IMR-90 (cell line): ENCODE measurements around the gene VASH1. TPM values are rescaled to one million over a fixed set of nuclear protein-coding genes. Genes with fewer than 3 reads are reported as not detected.

ENCODE experiments used
- ATAC-seq: fragments of 200-7000 bp; cut with Tn5 transposase; 2 replicates; pipeline ENCODE4 v1.9.1; 2020; ENCODE audit warnings: low read depth, mild to moderate bottlenecking, moderate library complexity
- BruUV-seq: library from RNA; stranded (reverse); fragments of 400-500 nt; replicated peaks from 2 replicates; lab custom pipeline; 2021; lab: Mats Ljungman, UMichigan
- CTCF ChIA-PET: fragments of 300-600 bp; formaldehyde crosslinking; extraction: SDS; loops from one replicate; lab custom pipeline; 2021; ENCODE audit warnings: antibody characterized with exemption; lab: Yijun Ruan, JAX
- POLR2A ChIA-PET: fragments of 300-600 bp; sonication (Branson Sonifier 250); formaldehyde crosslinking; loops from one replicate; lab custom pipeline; 2022; ENCODE audit warnings: antibody characterized with exemption; ENCODE audit not compliant: unreplicated experiment; lab: Charles Lee
- DNase-seq: peaks from one replicate; pipeline ENCODE4 v3.0.0; 2013
- H2AFZ ChIP-seq: replicated peaks from 2 replicates; pipeline ENCODE3; 2013; ENCODE audit warnings: low read length, mild to moderate bottlenecking; ENCODE audit not compliant: poor library complexity
- H2AK5ac ChIP-seq: 2 replicates; pipeline ENCODE4 v1.6.1; 2013; ENCODE audit warnings: low read depth, low read length, inconsistent platforms
- H2AK9ac ChIP-seq: replicated peaks from 2 replicates; pipeline ENCODE3; 2013; ENCODE audit warnings: mild to moderate bottlenecking, low read depth, low read length, moderate library complexity; ENCODE audit not compliant: poor library complexity
- H2BK120ac ChIP-seq: 2 replicates; pipeline ENCODE4 v1.6.1; 2013; ENCODE audit warnings: low read depth, low read length, inconsistent platforms
- H2BK15ac ChIP-seq: 3 replicates; pipeline ENCODE4 v1.6.1; 2013; ENCODE audit warnings: low read depth, low read length, inconsistent platforms
- H2BK20ac ChIP-seq: 2 replicates; pipeline ENCODE4 v1.6.1; 2013; ENCODE audit warnings: low read depth, mild to moderate bottlenecking, inconsistent platforms, low read length, moderate library complexity
- H2BK5ac ChIP-seq: 2 replicates; pipeline ENCODE4 v1.6.1; 2013; ENCODE audit warnings: mild to moderate bottlenecking, low read depth, low read length, inconsistent platforms; ENCODE audit not compliant: poor library complexity, severe bottlenecking
- H3K14ac ChIP-seq: replicated peaks from 2 replicates; pipeline ENCODE4 v1.6.1; 2013; ENCODE audit warnings: low read depth, low read length, inconsistent platforms
- H3K18ac ChIP-seq: 2 replicates; pipeline ENCODE4 v1.6.1; 2013; ENCODE audit warnings: low read depth, low read length, control low read depth
- H3K23ac ChIP-seq: 2 replicates; pipeline ENCODE4 v1.6.1; 2013; ENCODE audit warnings: low read depth, low read length, inconsistent platforms
- H3K27ac ChIP-seq: 2 replicates; pipeline ENCODE4 v1.5.1; 2013; ENCODE audit warnings: mild to moderate bottlenecking, control low read depth, low read length; ENCODE audit not compliant: insufficient read depth
- H3K27me3 ChIP-seq: 2 replicates; pipeline ENCODE4 v1.6.1; 2013; ENCODE audit warnings: low read length; ENCODE audit not compliant: control insufficient read depth, insufficient read depth
- H3K36me3 ChIP-seq: 2 replicates; pipeline ENCODE4 v1.6.1; 2013; ENCODE audit warnings: low read length, mixed read lengths; ENCODE audit not compliant: control insufficient read depth, insufficient read depth
- H3K4ac ChIP-seq: 2 replicates; pipeline ENCODE4 v1.6.1; 2013; ENCODE audit warnings: low read depth, low read length, inconsistent platforms
- H3K4me1 ChIP-seq: 2 replicates; pipeline ENCODE4 v1.6.1; 2013; ENCODE audit warnings: low read length, mixed read lengths; ENCODE audit not compliant: control insufficient read depth, insufficient read depth
- H3K4me2 ChIP-seq: 2 replicates; pipeline ENCODE4 v1.6.1; 2013; ENCODE audit warnings: low read depth, mild to moderate bottlenecking, control low read depth, low read length, moderate library complexity
- H3K4me3 ChIP-seq: 2 replicates; pipeline ENCODE4 v1.5.1; 2013; ENCODE audit warnings: low read depth, mild to moderate bottlenecking, control low read depth, low read length, moderate library complexity; ENCODE audit not compliant: insufficient read depth
- H3K56ac ChIP-seq: 2 replicates; pipeline ENCODE4 v1.6.1; 2013; ENCODE audit warnings: low read length, inconsistent platforms; ENCODE audit not compliant: insufficient read depth; ENCODE audit errors: extremely low read depth
- H3K79me1 ChIP-seq, 2 experiments: 2 replicates each; pipeline ENCODE4 v1.6.1; 2013; ENCODE audit warnings: low read length in 2 of 2, inconsistent platforms in 1 of 2, low read depth in 1 of 2
- H3K9ac ChIP-seq: 2 replicates; pipeline ENCODE4 v1.6.1; 2013; ENCODE audit warnings: low read depth, low read length, control low read depth
- H3K9me1 ChIP-seq: 2 replicates; pipeline ENCODE4 v1.6.1; 2013; ENCODE audit warnings: low read length, inconsistent platforms; ENCODE audit not compliant: insufficient read depth
- H3K9me3 ChIP-seq: 2 replicates; pipeline ENCODE4 v1.6.1; 2013; ENCODE audit warnings: low read length; ENCODE audit not compliant: control insufficient read depth, insufficient read depth
- H4K20me1 ChIP-seq: 2 replicates; pipeline ENCODE4 v1.6.1; 2013; ENCODE audit warnings: low read length, inconsistent platforms; ENCODE audit not compliant: insufficient read depth
- H4K5ac ChIP-seq: 2 replicates; pipeline ENCODE4 v1.6.1; 2013; ENCODE audit warnings: mild to moderate bottlenecking, low read depth, low read length, control low read depth
- H4K8ac ChIP-seq, 2 experiments: 2 replicates each; pipeline ENCODE4 v1.6.1; 2013; ENCODE audit warnings: low read depth in 2 of 2, low read length in 2 of 2, control low read depth in 1 of 2, inconsistent platforms in 1 of 2
- H4K91ac ChIP-seq: 2 replicates; pipeline ENCODE4 v1.6.1; 2013; ENCODE audit warnings: low read depth, low read length, inconsistent platforms; ENCODE audit not compliant: insufficient read depth
- BHLHE40 ChIP-seq: fragments of 150-350 bp; IDR thresholded peaks from 2 replicates; pipeline ENCODE4 v1.6.1; 2016; ENCODE audit warnings: mild to moderate bottlenecking, low read depth, low read length
- CEBPB ChIP-seq: IDR thresholded peaks from 2 replicates; pipeline ENCODE4 v1.6.1; 2012; ENCODE audit warnings: low read depth, low read length, improper control_type of control experiment
- CHD1 ChIP-seq: IDR thresholded peaks from 2 replicates; pipeline ENCODE4 v1.6.1; 2012; ENCODE audit warnings: low read depth, low read length, improper control_type of control experiment
- CTCF ChIP-seq: conservative IDR thresholded peaks from 2 replicates; pipeline ENCODE4 v1.5.1; 2012; ENCODE audit warnings: mild to moderate bottlenecking, low read depth, low read length, improper control_type of control experiment
- ELK1 ChIP-seq: fragments of 150-350 bp; IDR thresholded peaks from 2 replicates; pipeline ENCODE4 v1.6.1; 2016; ENCODE audit warnings: low read depth, mild to moderate bottlenecking, low read length, moderate library complexity, borderline replicate concordance
- FOS ChIP-seq: fragments of 150-350 bp; IDR thresholded peaks from 2 replicates; pipeline ENCODE4 v1.6.1; 2016; ENCODE audit warnings: low read depth, low read length
- MAFK ChIP-seq: IDR thresholded peaks from 2 replicates; pipeline ENCODE4 v1.6.1; 2012; ENCODE audit warnings: low read depth, low read length, improper control_type of control experiment
- MAZ ChIP-seq: IDR thresholded peaks from 2 replicates; pipeline ENCODE4 v1.6.1; 2012; ENCODE audit warnings: low read depth, mild to moderate bottlenecking, low read length, improper control_type of control experiment, moderate library complexity, borderline replicate concordance
- NFE2L2 ChIP-seq: fragments of 150-350 bp; IDR thresholded peaks from 2 replicates; pipeline ENCODE4 v1.6.1; 2016; ENCODE audit warnings: low read depth, mild to moderate bottlenecking, low read length
- POLR2A ChIP-seq: IDR thresholded peaks from 2 replicates; pipeline ENCODE4 v1.6.1; 2012; ENCODE audit warnings: mild to moderate bottlenecking, low read depth, low read length
- RAD21 ChIP-seq: IDR thresholded peaks from 2 replicates; pipeline ENCODE4 v1.6.1; 2012; ENCODE audit warnings: low read length, improper control_type of control experiment
- RCOR1 ChIP-seq: IDR thresholded peaks from 2 replicates; pipeline ENCODE4 v1.6.1; 2012; ENCODE audit warnings: mild to moderate bottlenecking, low read length, improper control_type of control experiment; ENCODE audit not compliant: insufficient replicate concordance
- RFX5 ChIP-seq: IDR thresholded peaks from 2 replicates; pipeline ENCODE4 v1.8.0; 2012; ENCODE audit warnings: low read depth, mild to moderate bottlenecking, low read length, moderate library complexity
- SMC3 ChIP-seq: fragments of 150-350 bp; IDR thresholded peaks from 2 replicates; pipeline ENCODE4 v1.6.1; 2016; ENCODE audit warnings: low read depth, mild to moderate bottlenecking, antibody characterized with exemption, low read length, moderate library complexity
- USF2 ChIP-seq: fragments of 150-350 bp; IDR thresholded peaks from 2 replicates; pipeline ENCODE4 v1.6.1; 2017; ENCODE audit warnings: mild to moderate bottlenecking, antibody characterized with exemption, low read length, low read depth
- WGBS, 2 experiments: methylation state at CpG; one replicate each; pipeline versions ENCODE4 v1.1.5 to v1.1.7; 2013; ENCODE audit warnings: missing lambda C conversion rate in 2 of 2; ENCODE audit not compliant: insufficient read length in 1 of 2; ENCODE audit errors: extremely low coverage in 2 of 2; 5-methylcytosine and 5-hydroxymethylcytosine counted together
- dilution Hi-C: fragments of 300-500 bp; cut with HindIII; formaldehyde crosslinking; loops from one replicate; pipeline ENCODE4 v1.14.3; 2018; ENCODE audit warnings: low sequenced_read_pairs; ENCODE audit not compliant: unreplicated experiment
- in situ Hi-C: fragments of 300-500 bp; cut with MboI; formaldehyde crosslinking; loops from 3 replicates; pipeline ENCODE4 v1.14.3; 2019; ENCODE audit warnings: low sequenced_read_pairs, inconsistent platforms, mixed read lengths
- intact Hi-C: fragments of 100-400 bp; cut with micrococcal nuclease; formaldehyde crosslinking; loops from 2 replicates; pipeline ENCODE4 v1.10.0; 2022
- polyA plus RNA-seq, 3 experiments: library from polyadenylated mRNA; depleted of rRNA; stranded (reverse); fragments of >200 nt; gene quantifications; 2 replicates each; pipeline ENCODE4 v1.2.3, GENCODE V29; 2012; ENCODE audit warnings: low replicate concordance in 1 of 3
- total RNA-seq: library from RNA; depleted of rRNA; stranded (reverse); fragments of >200 nt; gene quantifications from 2 replicates; pipeline ENCODE4 v1.2.3, GENCODE V29; 2012

The VASH1 gene
- total and polyA plus RNA-seq, 2 of the 4 experiments (the other 2 are of a cell fraction), result 2.0 to 9.5 TPM

- H2AK5ac ChIP-seq, result no peak overlapping the region
- H3K79me1 ChIP-seq, result no peaks in the 10 kb centered on the region
- no peak overlapping the region for H2BK5ac ChIP-seq
- in situ Hi-C loops, result loop anchor here (5.0 kb wide), 1 partner anchor 65 kb away; no protein-coding TSS in a partner anchor
- no peak overlapping the region for H3K4ac ChIP-seq
- H3K27ac ChIP-seq, result no peak overlapping the region
- no peak overlapping the region for H4K8ac ChIP-seq
- H3K56ac ChIP-seq, result no peak overlapping the region
- no peak for ATAC-seq
- H2AK9ac ChIP-seq, result no peak overlapping the region
- H3K4me2 ChIP-seq, result no peak overlapping the region
- 63% methylated on average over 6 of the region's 9 CpGs; no CpG with 5 or more reads in 1 of the 2 experiments for WGBS, 2 experiments
- DNase-seq, result no peak
- ChIA-PET CTCF (no interaction called here), POLR2A (no interaction called here)
- H3K4me3 ChIP-seq, result no peak overlapping the region
- no peaks in the 10 kb centered on the region for H3K9me3 ChIP-seq
- H2AFZ ChIP-seq, result no peak overlapping the region
- no peak overlapping the region for H3K23ac ChIP-seq
- intact Hi-C loops, result no loop called here
- BruUV-seq, result no TSS peak
- H2BK120ac ChIP-seq, result no peak overlapping the region
- H3K14ac ChIP-seq, result no peak overlapping the region
- no peak overlapping the region for H3K9ac ChIP-seq
- H2BK15ac ChIP-seq, result no peak overlapping the region
- H4K91ac ChIP-seq, result no peak overlapping the region
- no peaks in the 10 kb centered on the region for H3K36me3 ChIP-seq
- H3K27me3 ChIP-seq, result peaks cover 8% of the 10 kb centered on the region
- H3K4me1 ChIP-seq, result no peaks in the 10 kb centered on the region
- dilution Hi-C loops, result no loop called here
- no peak overlapping the region for H4K5ac ChIP-seq
- no peak overlapping the region for H3K18ac ChIP-seq
- H2BK20ac ChIP-seq, result no peak overlapping the region
- no peaks in the 10 kb centered on the region for H3K9me1 ChIP-seq
- no peaks in the 10 kb centered on the region for H4K20me1 ChIP-seq
- TF ChIP-seq NFE2L2 (no peak), ELK1 (no peak), CEBPB (no peak), USF2 (no peak), CTCF (no peak), MAFK (no peak), BHLHE40 (no peak), RFX5 (no peak), CHD1 (no peak), RCOR1 (no peak), POLR2A (no peak), MAZ (no peak), SMC3 (no peak), RAD21 (no peak), FOS (no peak)
These were observed 43.6 kb upstream of the VASH1 start for GRCh38 chr14:76717508-76718290.
